H4 (cell line): ENCODE measurements around the gene VWA2. TPM values are rescaled to one million over a fixed set of nuclear protein-coding genes. Genes with fewer than 3 reads are reported as not detected.
A peak's percentile ranks its signal among the peaks of the same experiment; 100 is the strongest.

Experiments used
- DNase-seq: peaks from one replicate; pipeline ENCODE4 v3.0.0-alpha.2; 2015; ENCODE audit warnings: low spot score
- total RNA-seq: library from RNA; depleted of rRNA; stranded (reverse); fragments of >200 nt; shearing (Covaris generic); gene quantifications from 2 replicates; pipeline ENCODE4 v1.2.3, GENCODE V29; 2014

VWA2 gene
- total RNA-seq, 1 experiment from 2014 or later, result not detected

GRCh38 chr10:114245121-114245791, 6.2 kb downstream of the VWA2 start:
- no peak for DNase-seq

- DNase-seq, result no peak
Observed at GRCh38 chr10:114246679-114247305, 7.7 kb downstream of the VWA2 start.

GRCh38 chr10:114250236-114250635, 11.2 kb downstream of the VWA2 start:
- no peak for DNase-seq

- no peak for DNase-seq
Observed at GRCh38 chr10:114250716-114251115, 11.7 kb downstream of the VWA2 start.

- DNase-seq, result no peak
Observed at GRCh38 chr10:114252092-114252491, 13.0 kb downstream of the VWA2 start.

- DNase-seq, result no peak
Observed at GRCh38 chr10:114252883-114253282, 13.8 kb downstream of the VWA2 start.

GRCh38 chr10:114255227-114255626, 16.2 kb downstream of the VWA2 start:
- DNase-seq, result no peak

GRCh38 chr10:114256008-114256765, 17.1 kb downstream of the VWA2 start:
- no peak for DNase-seq

GRCh38 chr10:114256822-114257221, 17.8 kb downstream of the VWA2 start:
- peak; percentile 76 for DNase-seq

- no peak for DNase-seq
Observed at GRCh38 chr10:114257498-114257897, 18.4 kb downstream of the VWA2 start.

- DNase-seq, result peak; percentile 88
Observed at GRCh38 chr10:114258274-114258840, 19.3 kb downstream of the VWA2 start.

- DNase-seq, result no peak
Observed at GRCh38 chr10:114259824-114260223, 20.8 kb downstream of the VWA2 start.

GRCh38 chr10:114260366-114260765, 21.3 kb downstream of the VWA2 start:
- DNase-seq, result no peak

- peak; percentile 88 for DNase-seq
Observed at GRCh38 chr10:114261076-114261475, 22.0 kb downstream of the VWA2 start.

- DNase-seq, result no peak
Observed at GRCh38 chr10:114262496-114262895, 23.4 kb downstream of the VWA2 start.

- DNase-seq, result no peak
Observed at GRCh38 chr10:114265392-114266053, 26.5 kb downstream of the VWA2 start.

- DNase-seq, result peak; percentile 91
Observed at GRCh38 chr10:114266521-114266920, 27.5 kb downstream of the VWA2 start.

- DNase-seq, result peak; percentile 86
Observed at GRCh38 chr10:114271075-114271778, 32.2 kb downstream of the VWA2 start.

GRCh38 chr10:114271779-114272167, 32.7 kb downstream of the VWA2 start:
- DNase-seq, result peak; percentile 96

GRCh38 chr10:114272696-114273095, 33.6 kb downstream of the VWA2 start:
- DNase-seq, result no peak

- DNase-seq, result no peak
Observed at GRCh38 chr10:114273910-114274309, 34.9 kb downstream of the VWA2 start.
